OCI-M2 (cell line): Measurements from ENCODE around the gene CLIC4.
"Not testable (repeated sequence)": the region's sequence is repeated elsewhere in the genome, so short reads cannot be mapped to it uniquely, and the experiment has no call there.

Source experiments
- DNase-seq: peaks from one replicate; lab custom pipeline; 2025; ENCODE audit not compliant: unreplicated experiment; lab: John Stamatoyannopoulos, UW

CLIC4 gene

GRCh38 chr1:24873148-24873547, 127.9 kb downstream of the CLIC4 start:
- no peak for DNase-seq

DNA sequence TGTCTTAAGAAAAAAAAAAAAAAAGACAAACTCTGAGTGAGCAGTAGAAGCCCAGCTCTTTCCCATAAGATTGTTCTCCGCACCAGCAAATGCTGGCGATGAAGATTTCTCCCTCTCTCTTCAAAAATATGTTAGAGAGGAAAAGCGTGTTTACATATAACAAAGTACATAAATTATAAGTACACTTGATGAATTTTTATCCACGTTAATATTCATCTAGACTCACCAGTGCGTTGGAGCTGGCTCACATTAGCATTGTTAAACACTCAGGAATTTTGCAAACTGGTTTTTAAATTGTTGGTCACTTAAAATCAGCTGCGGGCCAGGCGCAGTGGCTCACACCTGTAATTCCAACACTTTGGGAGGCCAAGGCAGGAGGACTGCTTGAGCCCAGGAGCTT, 128.8 kb downstream of the CLIC4 start:
- no peak for DNase-seq

DNA sequence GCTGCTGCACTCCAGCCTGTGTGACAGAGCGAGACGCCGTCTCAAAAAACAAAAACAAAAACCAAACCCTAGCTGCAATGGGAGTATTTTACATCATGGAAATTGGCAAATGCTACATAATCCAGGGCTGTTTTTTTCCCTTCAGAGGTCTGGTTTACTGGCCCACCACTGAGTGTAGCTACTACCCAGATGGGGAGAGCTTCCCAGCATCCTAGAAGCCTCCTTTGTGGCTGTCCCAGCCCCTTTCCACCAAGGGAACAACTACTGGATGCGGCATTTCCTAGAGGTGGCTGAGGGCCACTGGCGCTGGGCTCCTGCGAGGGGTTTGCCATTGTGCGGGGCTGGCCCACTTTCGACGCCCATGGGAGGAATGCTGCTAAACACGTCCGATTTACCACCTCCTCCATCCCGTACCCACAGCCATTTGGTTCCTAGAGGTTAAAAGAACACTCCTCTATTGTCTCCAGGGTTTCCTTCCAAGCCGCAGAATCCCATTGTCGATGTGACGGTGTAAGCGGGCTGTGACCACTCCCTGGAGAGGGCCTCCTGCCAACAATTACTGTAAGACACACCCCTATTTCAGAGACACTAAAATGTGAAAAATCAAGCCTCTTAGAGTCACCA, 129.5 kb downstream of the CLIC4 start:
- no peak for DNase-seq

DNA sequence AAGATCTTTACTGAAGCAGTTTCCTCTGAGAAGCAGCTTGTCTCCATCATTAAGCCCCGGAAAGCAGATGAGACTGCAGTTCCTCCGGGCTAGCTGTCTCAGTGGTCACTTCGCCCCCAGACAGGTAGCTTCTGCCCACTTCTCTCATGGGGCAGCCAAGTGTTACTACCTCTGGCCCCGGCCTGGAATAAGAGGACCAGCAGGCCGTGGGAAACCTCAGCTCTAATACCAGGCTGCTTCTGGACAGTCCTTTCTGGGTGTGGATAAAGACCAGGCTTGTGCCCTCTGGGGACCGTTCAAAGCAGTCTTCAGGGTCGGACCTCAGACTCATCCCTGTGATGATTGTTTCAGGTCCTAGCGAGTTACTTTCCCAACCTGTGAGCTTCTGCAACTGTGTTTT, 130.0 kb downstream of the CLIC4 start:
- DNase-seq, result no peak

DNA sequence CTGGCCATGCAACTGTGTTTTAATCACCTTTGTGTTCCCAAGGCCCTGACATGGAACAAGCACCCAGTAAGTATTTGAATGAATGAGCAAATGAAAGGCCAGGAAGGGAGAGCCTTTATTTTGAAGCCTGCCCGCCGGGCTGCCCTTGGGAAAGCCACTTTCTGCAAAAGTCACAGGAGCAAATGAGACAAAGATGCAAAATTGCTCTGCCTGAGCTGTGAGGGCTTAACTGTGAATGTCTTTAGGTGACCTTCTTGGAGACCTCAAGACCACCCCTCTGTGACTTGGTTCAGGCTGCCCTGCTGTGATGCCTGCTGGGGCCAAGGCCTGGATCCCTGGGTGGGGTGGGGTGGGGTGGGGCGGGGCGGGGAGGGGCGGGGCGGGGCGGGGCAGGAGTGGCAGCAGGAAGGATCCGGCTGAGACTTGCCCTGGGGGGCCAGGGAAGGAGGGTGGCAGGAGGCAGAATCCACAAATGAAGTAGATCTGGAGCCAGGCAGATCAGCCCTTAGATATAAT, 130.8 kb downstream of the CLIC4 start:
- DNase-seq, result no peak

GRCh38 chr1:24878045-24878444, 132.8 kb downstream of the CLIC4 start:
- DNase-seq, result no peak

DNA sequence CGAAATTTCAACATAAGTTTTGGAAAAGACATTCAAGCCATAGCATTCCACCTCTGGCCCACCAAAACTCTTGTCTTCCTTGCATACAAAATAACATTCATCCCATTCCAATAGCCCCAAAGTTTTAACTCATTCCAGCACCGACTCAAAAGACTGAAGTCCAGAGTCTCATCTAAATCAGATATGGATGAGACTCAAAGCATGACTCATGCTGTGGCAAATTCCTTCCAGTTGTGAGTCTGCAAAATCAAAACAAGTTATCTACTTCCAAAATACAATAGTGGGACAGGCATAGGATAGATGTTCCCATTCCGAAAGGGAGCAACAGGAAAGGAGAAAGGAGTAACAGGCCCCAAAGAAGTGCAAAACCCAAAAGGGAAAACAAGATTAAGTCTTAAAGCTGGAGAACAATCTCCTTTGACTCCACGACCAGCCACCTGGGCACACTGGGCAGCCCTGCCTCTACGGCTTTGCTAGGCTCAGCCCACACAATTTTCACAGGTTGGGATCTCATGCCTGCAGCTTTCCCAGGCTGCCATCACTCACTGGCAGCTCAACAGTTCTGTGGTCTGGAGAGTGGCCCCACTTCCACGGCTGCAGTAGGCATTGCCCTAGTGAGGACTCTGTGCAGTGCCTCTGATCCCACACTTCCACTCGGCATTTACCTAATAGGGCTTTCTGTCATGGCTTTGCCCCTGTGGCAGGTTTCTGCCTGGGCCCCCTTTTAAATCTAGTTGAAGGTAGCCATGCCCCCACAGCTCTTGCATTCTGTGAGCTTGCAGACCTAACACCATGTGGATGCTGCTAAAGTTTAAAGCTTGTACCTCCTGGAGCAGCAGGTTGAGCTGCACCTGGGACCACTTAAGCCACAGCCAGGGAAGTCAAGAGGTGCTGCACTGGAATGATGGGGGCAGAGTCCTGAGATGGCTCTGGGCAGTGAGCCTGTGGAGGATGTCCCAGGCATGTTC, 133.8 kb downstream of the CLIC4 start:
- no peak for DNase-seq

DNA sequence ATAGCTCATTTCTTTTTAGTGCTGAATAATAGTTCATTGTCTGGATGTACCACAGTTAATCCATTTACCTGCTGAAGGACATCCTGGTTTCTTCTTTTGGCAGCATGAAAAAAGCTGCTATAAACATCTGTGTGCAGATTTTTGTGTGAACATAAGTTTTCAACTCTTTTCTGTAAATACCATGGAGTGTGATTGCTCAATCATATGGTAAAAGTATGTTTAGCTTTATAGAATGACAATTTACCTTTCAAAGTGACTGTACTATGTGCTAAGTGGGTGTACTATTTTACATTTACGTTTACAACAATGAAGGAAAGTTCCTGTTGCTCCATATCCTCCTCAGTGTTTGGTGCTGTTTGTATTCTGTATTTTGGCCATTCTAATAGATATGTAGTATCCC, 135.8 kb downstream of the CLIC4 start:
- DNase-seq, result no peak

- DNase-seq, result no peak
Measured at GRCh38 chr1:24884751-24885150, 139.5 kb downstream of the CLIC4 start.

DNA sequence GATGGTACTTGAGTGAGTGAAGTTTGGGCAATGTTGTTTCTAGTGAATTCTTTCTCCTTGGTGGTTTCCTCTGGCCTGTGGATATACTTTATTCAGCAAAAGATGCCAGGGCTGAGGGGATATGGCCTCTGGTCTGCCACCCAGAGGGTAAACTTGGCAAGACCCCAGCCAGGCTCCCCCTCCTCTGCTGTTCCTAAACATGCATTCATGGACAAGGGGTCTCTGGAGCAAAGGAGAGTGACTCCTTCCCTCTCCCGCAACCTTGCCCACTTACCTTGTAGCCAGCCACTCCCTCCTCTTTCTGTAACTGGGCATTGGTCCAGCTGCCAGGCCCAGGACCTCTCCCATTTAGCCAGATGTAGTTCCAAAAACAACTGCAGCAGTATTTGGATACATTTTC, 141.0 kb downstream of the CLIC4 start:
- DNase-seq, result no peak

DNA sequence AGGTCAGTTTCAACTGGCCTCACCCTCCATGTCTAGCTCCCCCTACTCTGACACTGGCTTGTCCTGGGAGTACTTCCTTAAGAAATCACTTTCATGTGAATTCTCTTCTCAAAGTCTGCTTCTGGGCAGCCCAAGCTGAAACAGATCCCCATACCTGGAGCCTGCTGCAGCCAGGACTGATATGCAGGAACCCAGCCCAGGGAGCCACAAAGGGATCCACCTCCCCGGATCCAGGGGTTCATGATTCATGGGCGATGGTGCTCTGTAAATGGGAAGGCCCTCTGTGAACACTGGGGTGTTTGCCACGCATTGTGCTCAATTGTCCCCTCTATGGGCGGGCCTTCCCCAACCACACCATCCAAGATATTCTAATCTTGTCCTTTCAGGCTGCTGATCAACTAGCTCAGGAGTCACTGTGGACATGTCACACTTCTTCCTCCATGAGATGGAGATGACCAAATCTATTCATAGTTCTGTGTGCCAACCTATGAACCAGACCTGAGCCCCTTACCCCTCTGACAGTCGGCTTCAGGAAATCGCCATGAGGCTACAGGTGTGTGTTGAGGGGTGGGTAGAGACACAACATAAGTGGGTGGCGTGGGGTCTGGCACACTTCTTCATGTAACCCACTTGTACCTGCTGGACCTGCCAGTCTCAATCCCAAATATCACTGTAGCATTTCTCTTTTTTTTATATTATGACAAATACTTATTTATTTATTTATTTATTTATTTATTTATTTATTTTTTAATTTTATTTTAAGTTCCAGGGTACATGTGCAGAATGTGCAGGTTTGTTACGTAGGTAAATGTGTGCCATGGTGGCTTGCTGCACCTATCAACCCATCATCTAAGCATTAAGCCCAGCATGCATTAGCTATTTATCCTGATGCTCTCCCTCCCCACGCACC, 143.1 kb downstream of the CLIC4 start:
- DNase-seq, result no peak

- no peak for DNase-seq
Measured at GRCh38 chr1:24888971-24889676, 143.9 kb downstream of the CLIC4 start.

DNA sequence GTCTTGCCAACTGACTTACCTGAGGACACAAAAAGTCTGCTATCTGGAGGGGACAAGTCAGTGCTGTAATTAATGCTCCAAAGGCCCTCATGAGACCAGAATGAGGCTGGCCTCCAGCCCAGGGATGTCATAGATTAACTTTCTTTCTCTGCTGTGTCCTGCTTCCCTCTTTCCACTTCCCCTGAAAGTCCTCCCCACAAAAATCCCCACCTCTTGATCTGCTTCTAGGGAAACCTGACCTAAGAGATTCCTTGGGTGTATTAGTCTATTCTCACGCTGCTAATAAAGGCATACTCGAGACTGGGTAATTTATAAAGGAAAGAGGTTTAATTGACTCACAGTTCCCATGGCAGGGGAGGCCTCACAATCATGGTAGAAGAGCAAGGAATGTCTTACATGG, 145.6 kb downstream of the CLIC4 start:
- no peak for DNase-seq

DNA sequence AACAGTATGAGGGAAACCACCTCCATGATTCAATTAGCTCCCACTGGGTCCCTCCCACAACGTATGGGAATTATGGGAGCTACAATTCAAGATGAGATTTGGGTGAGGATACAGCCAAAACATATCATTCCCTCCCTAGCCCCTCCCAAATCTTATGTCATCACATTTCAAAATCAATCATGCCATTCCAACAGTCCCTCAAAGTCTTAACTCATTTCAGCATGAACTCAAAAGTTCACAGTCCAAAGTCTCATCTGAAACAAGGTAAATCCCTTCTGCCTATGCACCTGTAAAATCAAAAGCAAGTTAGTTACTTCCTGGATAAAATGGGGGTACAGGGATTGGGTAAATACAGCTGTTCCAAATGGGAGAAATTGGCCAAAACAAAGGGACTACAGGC, 146.1 kb downstream of the CLIC4 start:
- not testable (repeated sequence) for DNase-seq

DNA sequence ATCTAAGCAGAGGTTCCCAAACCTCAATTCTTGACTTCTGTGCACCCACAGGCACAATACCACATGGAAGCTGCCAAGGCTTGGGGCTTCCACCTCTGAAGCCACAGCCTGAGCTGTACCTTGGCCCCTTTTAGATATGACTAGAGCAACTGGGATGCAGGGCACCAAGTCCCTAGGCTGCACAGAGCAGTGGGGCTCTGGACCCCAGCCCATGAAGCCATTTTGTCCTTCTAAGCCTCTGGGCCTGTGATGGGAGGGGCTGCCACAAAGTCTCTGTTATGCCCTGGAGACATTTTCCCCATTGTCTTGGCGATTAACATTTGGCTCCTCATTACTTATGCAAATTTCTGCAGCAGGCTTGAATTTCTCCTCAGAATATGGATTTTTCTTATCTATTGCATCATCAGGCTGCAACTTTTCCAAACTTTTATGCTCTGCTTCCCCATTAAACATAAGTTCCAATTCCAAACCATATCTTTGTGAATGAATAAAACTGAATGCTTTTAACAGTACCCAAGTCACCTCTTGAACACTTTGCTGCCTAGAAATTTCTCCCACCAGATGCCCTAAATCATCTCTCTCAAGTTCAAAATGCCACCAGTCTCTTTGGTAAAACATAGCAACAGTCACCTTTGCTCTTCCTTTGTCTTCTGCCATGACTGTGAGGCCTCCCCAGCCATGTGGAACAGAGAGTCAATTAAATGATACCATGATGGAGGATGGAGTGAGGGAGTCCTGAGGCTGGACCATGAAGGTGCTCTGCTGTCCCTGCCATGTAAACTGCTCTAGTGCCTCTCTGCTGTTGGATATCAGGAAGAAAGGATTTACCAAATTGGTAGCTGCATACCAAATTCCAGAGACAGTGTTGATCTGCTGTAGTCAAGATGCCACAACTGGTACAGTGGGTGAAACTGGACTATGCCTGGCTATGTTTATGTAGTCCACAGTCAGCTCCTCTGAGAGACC, 147.2 kb downstream of the CLIC4 start:
- no peak for DNase-seq

- DNase-seq, result no peak
Measured at GRCh38 chr1:24893431-24893830, 148.2 kb downstream of the CLIC4 start.
